Fibroblast of lung (primary cell): ENCODE measurements around the gene PPIL4. TPM values are rescaled to one million over a fixed set of nuclear protein-coding genes. Genes with fewer than 3 reads are reported as not detected.

Experiments
- DNase-seq, 2 donors: peaks; one replicate each; pipeline versions ENCODE4 v3.0.0 to v3.0.0-alpha.2; 2010; ENCODE audit warnings: low read depth in 2 of 2
- H2AFZ ChIP-seq: 2 replicates; pipeline ENCODE4 v1.5.1; 2012; ENCODE audit warnings: low read length, control low read depth, inconsistent platforms
- H3K27ac ChIP-seq: 2 replicates; pipeline ENCODE4 v1.5.1; 2011; ENCODE audit warnings: low read length, control low read depth; ENCODE audit not compliant: insufficient read depth
- H3K27me3 ChIP-seq: 2 replicates; pipeline ENCODE4 v1.5.1; 2011; ENCODE audit warnings: mild to moderate bottlenecking, low read length; ENCODE audit not compliant: control insufficient read depth, insufficient read depth
- H3K36me3 ChIP-seq: 2 replicates; pipeline ENCODE4 v1.5.1; 2011; ENCODE audit warnings: low read length; ENCODE audit not compliant: control insufficient read depth, insufficient read depth
- H3K4me1 ChIP-seq: 2 replicates; pipeline ENCODE4 v1.5.1; 2011; ENCODE audit warnings: low read length; ENCODE audit not compliant: control insufficient read depth, insufficient read depth; ENCODE audit errors: extremely low read depth
- H3K4me2 ChIP-seq: 2 replicates; pipeline ENCODE4 v1.5.1; 2011; ENCODE audit warnings: low read length, control low read depth; ENCODE audit not compliant: insufficient read depth; ENCODE audit errors: extremely low read depth
- H3K4me3 ChIP-seq, 4 experiments: fragments of 200-600 bp in 1 of 4; sonication (generic) in 1 of 4; replicated peaks in 1 of 4; 2 replicates each; pipeline ENCODE4 v1.5.1; 2011 to 2016; ENCODE audit warnings: low read length in 4 of 4, low read depth in 3 of 4, mild to moderate bottlenecking in 3 of 4, control low read depth in 2 of 4, inconsistent platforms in 1 of 4, mixed read lengths in 1 of 4; ENCODE audit not compliant: insufficient read depth in 1 of 4; ENCODE audit errors: control extremely low read depth in 1 of 4
- H3K79me2 ChIP-seq: 2 replicates; pipeline ENCODE4 v1.5.1; 2012; ENCODE audit warnings: mild to moderate bottlenecking, low read length, inconsistent platforms; ENCODE audit not compliant: control insufficient read depth, insufficient read depth
- H3K9ac ChIP-seq: 2 replicates; pipeline ENCODE4 v1.5.1; 2011; ENCODE audit warnings: mild to moderate bottlenecking, low read length, control low read depth; ENCODE audit not compliant: insufficient read depth
- H3K9me3 ChIP-seq: 2 replicates; pipeline ENCODE4 v1.5.1; 2012; ENCODE audit warnings: low read depth, low read length; ENCODE audit not compliant: control insufficient read depth, insufficient read depth
- H4K20me1 ChIP-seq: 2 replicates; pipeline ENCODE4 v1.5.1; 2011; ENCODE audit warnings: low read length; ENCODE audit not compliant: control insufficient read depth, insufficient read depth; ENCODE audit errors: extremely low read depth
- EZH2 ChIP-seq: IDR thresholded peaks from 2 replicates; pipeline ENCODE4 v1.5.1; 2012; ENCODE audit warnings: low read length, control low read depth, mild to moderate bottlenecking; ENCODE audit errors: missing control alignments
- polyA plus RNA-seq, 2 donors: library from polyadenylated mRNA; depleted of rRNA in 1 of 2; stranded (reverse) in 1 of 2; unstranded in 1 of 2; fragments of >200 nt; gene quantifications; 2 replicates each; pipeline ENCODE4 v1.2.1, GENCODE V29; 2011 to 2012; ENCODE audit warnings: missing spikeins in 1 of 2
- total RNA-seq: library from RNA; depleted of rRNA; stranded (reverse); fragments of >200 nt; gene quantifications from 2 replicates; pipeline ENCODE4 v1.2.1, GENCODE V29; 2014
- TF ChIP-seq, protein P1 (sequence below), 2 donors: IDR thresholded peaks in 1 of 2; conservative IDR thresholded peaks in 1 of 2; 1 replicate in 1 of 2; 2 replicates in 1 of 2; pipeline ENCODE4 v1.5.1; 2011 to 2012; ENCODE audit warnings: low read length in 2 of 2, control low read depth in 1 of 2, inconsistent platforms in 1 of 2, low read depth in 1 of 2, mild to moderate bottlenecking in 1 of 2

PPIL4 gene
- total and polyA plus RNA-seq, 2 donors (not counting 1 experiment from before 2014, with no cell fraction given): 15.9 to 37.5 TPM

DNA sequence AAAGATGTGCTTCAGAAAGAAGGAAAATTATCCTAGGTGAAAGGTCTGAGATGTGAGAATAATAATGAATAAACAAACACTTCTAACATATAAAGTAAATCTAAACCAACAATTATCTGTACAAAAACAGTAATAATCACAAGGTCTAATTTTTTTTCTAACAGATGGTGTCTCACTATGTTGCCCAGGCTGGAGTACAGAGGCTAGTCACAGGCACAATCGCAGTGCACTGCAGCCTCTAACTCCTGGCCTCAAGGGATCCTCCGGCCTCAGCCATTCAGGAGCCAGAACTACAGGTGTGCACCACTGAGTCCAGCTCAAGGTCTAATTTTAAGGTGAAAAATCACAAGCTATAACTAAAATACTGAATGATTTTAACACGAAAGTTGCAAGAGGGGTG, 44.1 kb downstream of the PPIL4 start:
- TF ChIP-seq EZH2: no peak
- TF ChIP-seq, protein P1, sequence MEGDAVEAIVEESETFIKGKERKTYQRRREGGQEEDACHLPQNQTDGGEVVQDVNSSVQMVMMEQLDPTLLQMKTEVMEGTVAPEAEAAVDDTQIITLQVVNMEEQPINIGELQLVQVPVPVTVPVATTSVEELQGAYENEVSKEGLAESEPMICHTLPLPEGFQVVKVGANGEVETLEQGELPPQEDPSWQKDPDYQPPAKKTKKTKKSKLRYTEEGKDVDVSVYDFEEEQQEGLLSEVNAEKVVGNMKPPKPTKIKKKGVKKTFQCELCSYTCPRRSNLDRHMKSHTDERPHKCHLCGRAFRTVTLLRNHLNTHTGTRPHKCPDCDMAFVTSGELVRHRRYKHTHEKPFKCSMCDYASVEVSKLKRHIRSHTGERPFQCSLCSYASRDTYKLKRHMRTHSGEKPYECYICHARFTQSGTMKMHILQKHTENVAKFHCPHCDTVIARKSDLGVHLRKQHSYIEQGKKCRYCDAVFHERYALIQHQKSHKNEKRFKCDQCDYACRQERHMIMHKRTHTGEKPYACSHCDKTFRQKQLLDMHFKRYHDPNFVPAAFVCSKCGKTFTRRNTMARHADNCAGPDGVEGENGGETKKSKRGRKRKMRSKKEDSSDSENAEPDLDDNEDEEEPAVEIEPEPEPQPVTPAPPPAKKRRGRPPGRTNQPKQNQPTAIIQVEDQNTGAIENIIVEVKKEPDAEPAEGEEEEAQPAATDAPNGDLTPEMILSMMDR (conservative IDR thresholded peaks at IDR 0.05 in 1 of 2, IDR thresholded peaks at IDR 0.05 in 1 of 2; ENCODE audit: low read depth in 1 of 2, low read length in 2 of 2): no peak
- H3K4me2 ChIP-seq: no peak overlapping the region
- DNase-seq: no peak
- H2AFZ ChIP-seq: no peak overlapping the region
- no peak overlapping the region for H3K9ac ChIP-seq
- H3K4me3 ChIP-seq: no peak overlapping the region
- H3K9me3 ChIP-seq: no peaks in the 10 kb centered on the region
- no peaks in the 10 kb centered on the region for H3K36me3 ChIP-seq
- peaks cover 3% of the 10 kb centered on the region for H3K4me1 ChIP-seq
- no peaks in the 10 kb centered on the region for H3K79me2 ChIP-seq
- H3K27ac ChIP-seq: no peak overlapping the region
- no peaks in the 10 kb centered on the region for H3K27me3 ChIP-seq
- no peaks in the 10 kb centered on the region for H4K20me1 ChIP-seq

DNA sequence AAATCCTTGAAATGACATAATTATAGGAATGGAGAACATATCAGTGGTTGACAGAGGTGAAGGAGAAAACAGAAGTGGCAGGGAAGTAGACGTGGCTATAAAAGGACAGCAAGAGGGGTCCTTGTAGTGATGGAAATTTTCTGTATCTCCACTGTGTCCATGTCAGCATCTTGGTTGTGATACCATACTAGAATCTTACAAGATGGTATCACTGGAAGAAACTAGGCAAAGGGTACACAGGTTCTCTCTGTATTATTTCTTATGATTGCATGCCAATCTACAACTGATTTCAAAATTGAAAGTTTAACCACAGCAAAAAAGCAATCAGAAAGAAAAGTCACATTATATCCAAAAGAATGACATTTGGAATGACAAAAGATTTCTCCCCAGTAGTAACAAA, 44.6 kb downstream of the PPIL4 start:
- Histone ChIP-seq H3K9me3 (no peaks in the 10 kb centered on the region), H3K9ac (no peak overlapping the region), H4K20me1 (no peaks in the 10 kb centered on the region), H3K79me2 (no peaks in the 10 kb centered on the region), H3K4me2 (no peak overlapping the region), H2AFZ (no peak overlapping the region), H3K27me3 (no peaks in the 10 kb centered on the region), H3K4me1 (peaks cover 3% of the 10 kb centered on the region), H3K27ac (no peak overlapping the region), H3K36me3 (no peaks in the 10 kb centered on the region), H3K4me3 (no peak overlapping the region)
- no peak for TF ChIP-seq EZH2
- TF ChIP-seq, protein P1 (conservative IDR thresholded peaks at IDR 0.05 in 1 of 2, IDR thresholded peaks at IDR 0.05 in 1 of 2; ENCODE audit: low read depth in 1 of 2, low read length in 2 of 2): no peak
- DNase-seq: no peak

DNA sequence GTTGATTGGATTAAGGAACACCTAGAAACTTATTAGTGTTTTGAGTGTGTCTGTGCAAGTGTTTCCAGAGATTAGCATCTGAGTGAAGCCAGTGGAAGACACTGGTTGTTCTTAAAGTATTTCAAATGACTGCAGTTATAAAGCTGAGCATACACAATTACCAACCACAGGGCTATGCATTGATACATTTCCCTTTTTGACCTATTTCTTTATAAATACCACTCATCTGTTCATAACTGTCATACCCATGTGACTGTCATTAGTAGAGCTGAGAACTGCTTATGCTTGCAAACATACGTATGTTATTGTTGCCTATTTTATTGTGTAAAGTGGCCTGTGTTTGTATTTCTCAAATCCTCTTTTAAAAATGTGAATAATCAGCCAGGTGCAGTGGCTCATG, 45.7 kb downstream of the PPIL4 start:
- no peak overlapping the region for H3K9ac ChIP-seq
- no peaks in the 10 kb centered on the region for H3K36me3 ChIP-seq
- H3K9me3 ChIP-seq: no peaks in the 10 kb centered on the region
- DNase-seq: no peak
- no peak overlapping the region for H3K4me3 ChIP-seq
- H3K79me2 ChIP-seq: no peaks in the 10 kb centered on the region
- H3K27ac ChIP-seq: no peak overlapping the region
- no peak overlapping the region for H3K4me2 ChIP-seq
- H4K20me1 ChIP-seq: no peaks in the 10 kb centered on the region
- TF ChIP-seq, protein P1 (conservative IDR thresholded peaks at IDR 0.05 in 1 of 2, IDR thresholded peaks at IDR 0.05 in 1 of 2; ENCODE audit: low read depth in 1 of 2, low read length in 2 of 2): no peak
- TF ChIP-seq EZH2: no peak
- peaks cover 3% of the 10 kb centered on the region for H3K4me1 ChIP-seq
- H3K27me3 ChIP-seq: no peaks in the 10 kb centered on the region
- H2AFZ ChIP-seq: no peak overlapping the region
